NCI-H2196 (cell line): Measurements from ENCODE around the gene TMEM41A.
A peak's percentile ranks its signal among the peaks of the same experiment; 100 is the strongest.
"Not testable (repeated sequence)": the region's sequence is repeated elsewhere in the genome, so short reads cannot be mapped to it uniquely, and the experiment has no call there.

Source experiments
- DNase-seq: peaks from one replicate; lab custom pipeline; 2025; ENCODE audit not compliant: unreplicated experiment; lab: John Stamatoyannopoulos, UW

TMEM41A gene

GRCh38 chr3:185489462-185489861, 9.4 kb downstream of the TMEM41A start:
- no peak for DNase-seq

- no peak for DNase-seq
These were observed 10.4 kb downstream of the TMEM41A start for GRCh38 chr3:185488465-185488864.

GRCh38 chr3:185486394-185486793, 12.4 kb downstream of the TMEM41A start:
- DNase-seq, result no peak

- no peak for DNase-seq
These were observed 14.5 kb downstream of the TMEM41A start for GRCh38 chr3:185484296-185484695.

GRCh38 chr3:185479373-185479945, 19.4 kb downstream of the TMEM41A start:
- DNase-seq, result no peak

DNA sequence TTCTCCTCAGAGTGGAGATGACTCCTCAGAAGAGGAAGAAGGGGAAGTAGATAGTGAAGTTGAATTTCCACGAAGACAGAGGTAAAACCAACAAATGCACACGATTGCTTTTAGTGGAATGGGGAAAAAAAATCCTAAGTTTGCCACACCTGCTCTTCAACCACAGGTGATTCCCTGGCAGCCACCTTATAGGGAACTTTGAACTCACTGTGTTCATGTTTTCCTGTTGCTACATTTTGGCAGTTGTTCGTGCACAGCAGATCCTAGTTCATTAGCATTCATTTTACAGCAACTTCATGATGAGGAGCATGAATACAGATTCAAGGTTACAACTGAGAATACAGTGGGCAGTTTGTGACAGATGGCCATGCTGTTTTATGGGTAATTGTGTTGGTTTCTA, 21.5 kb downstream of the TMEM41A start:
- DNase-seq, result no peak

- DNase-seq, result not testable (repeated sequence)
These were observed 23.9 kb downstream of the TMEM41A start for GRCh38 chr3:185474922-185475321.

- no peak for DNase-seq
These were observed 25.5 kb downstream of the TMEM41A start for GRCh38 chr3:185473290-185473815.

DNA sequence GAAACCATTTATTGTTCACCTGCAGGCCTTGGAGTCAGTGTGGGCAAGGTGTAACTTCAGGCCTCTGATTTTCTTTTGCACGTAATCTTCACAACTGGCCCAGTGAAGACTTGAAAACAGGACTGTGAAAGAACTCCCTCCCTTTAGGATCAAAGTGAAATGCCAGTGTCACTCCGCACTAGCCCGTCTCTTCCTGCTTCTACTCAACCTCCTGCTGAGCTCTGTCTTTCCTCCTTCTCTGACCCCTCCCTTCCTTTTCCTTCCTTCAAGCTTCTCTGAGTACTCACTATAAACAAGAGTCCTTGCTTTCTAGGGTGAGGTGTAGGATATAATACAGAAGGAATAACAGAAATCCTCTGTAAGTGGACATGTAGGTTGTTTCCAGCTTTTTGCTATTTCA, 28.5 kb downstream of the TMEM41A start:
- DNase-seq, result no peak

GRCh38 chr3:185469542-185469941, 29.3 kb downstream of the TMEM41A start:
- DNase-seq, result no peak

- DNase-seq, result not testable (repeated sequence)
These were observed 32.7 kb downstream of the TMEM41A start for GRCh38 chr3:185466123-185466522.

DNA sequence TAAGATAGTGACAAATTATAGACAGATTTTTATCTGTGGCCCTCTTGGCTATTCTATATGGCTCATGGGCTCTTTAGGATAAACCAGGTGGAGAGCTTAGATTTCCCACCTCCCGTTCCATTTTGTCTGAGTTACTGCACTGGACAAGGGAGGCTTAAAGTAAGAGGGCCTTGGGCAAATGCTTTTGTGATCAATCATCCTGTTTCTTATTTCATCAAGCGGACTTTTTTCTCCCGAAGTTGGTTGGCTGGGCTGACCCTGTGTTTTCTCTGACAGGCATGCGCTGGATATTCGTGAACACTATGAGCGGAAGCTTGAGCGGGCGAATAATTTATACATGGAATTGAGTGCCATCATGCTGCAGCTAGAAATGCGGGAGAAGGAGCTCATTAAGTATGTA, 33.4 kb downstream of the TMEM41A start:
- DNase-seq, result no peak

DNA sequence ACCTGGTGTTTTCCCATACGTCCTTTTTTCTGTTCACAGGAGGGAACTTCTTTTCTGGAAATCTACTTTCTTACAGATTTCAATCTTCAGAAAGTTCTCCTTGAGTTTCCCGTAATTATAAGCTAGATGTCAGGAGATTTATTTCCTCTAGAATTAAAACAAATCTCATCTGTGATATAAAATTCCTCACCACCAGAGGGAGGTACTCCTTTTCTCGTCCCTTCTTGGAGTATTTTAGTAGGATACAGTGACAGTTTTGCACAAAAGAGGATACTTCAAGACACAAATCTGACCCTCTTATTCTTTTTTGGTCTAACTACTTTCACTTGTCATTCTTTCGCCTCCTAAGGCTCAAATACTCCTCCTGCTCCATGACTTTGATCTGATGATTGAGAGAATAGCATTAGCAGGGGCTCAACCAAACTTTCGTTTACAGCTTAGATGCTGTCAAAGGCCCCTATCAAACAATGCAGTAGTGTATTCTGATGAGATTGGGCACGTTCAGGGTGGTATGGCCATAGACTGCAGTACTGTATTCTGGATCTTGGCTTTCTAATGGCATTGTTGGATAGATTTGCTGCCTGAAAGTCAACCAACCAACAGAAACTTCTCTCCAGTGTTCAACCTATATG, 38.0 kb downstream of the TMEM41A start:
- peak; percentile 51 for DNase-seq

DNA sequence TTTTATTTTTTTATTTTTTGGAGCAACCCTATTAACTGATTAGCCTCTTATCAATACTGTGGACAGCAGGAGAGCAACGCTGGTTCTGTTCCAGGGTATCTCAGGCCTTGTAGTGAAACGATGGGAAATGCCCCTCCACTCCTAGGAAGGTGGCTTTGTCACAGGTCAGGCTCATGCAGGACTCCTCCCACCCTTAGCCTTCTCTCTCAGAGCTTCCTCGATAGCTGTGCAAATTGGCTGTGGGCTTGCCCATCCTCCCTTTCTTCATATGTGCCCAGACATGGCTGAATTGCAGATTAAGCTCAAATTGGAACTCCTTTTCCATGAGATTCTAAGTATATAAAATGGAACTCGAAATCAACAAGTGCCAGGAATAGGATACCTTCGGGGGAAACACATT, 38.5 kb downstream of the TMEM41A start:
- DNase-seq, result no peak

DNA sequence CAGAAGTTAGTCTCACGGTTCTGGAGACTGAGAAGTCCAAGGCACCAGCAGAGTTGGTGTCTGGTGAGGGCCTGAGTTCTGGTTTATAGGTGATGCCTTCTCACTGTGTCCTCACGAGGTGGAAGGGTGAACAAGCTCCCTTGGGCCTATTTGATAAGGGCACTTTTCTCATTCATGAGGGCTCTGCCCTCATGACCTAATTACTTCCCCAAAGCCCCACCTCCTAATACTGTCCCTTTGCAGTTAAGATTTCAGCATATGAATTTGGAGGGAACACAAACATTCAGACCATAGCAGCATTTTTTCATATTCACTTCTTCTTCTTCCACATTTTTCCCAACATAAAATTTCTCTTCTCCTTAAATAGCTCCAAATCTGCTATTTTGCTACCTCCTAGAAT, 41.5 kb downstream of the TMEM41A start:
- DNase-seq, result no peak

DNA sequence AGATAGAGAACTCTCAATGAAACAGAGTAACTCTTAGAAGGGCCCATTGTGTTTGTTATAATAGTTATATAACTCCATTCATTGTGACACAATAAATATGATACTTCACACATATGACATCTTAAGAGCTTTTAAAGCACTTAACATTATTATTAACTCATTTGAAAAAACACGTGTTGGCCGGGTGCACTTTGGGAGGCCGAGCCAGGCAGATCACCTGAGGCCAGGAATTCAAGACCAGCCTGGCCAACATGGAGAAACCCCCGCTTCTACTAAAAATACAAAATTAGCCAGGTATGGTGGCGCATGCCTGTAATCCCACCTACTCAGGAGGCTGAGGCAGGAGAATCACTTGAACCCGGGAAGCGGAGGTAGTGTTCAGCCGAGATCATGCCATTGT, 47.4 kb downstream of the TMEM41A start:
- DNase-seq, result not testable (repeated sequence)

DNA sequence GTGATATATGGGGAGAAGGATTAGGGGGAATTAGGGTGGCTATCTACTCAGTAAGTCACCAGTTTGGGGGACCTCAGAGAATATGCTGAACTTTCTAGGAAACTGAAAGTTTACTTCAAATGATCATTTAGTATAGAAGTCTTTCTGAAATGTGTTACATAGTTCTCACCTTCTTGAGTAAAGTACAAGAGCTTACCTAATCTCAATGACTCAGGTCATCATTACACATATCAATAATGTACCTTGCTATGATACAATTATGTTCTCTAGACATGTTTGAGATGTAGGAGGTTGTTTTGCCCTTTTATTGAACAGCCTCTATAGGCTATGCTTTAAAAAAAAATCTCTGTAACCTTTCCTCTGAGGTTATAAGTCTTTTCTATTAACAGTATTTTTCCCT, 50.7 kb downstream of the TMEM41A start:
- no peak for DNase-seq

- DNase-seq, result no peak
These were observed 54.5 kb downstream of the TMEM41A start for GRCh38 chr3:185444329-185444728.

DNA sequence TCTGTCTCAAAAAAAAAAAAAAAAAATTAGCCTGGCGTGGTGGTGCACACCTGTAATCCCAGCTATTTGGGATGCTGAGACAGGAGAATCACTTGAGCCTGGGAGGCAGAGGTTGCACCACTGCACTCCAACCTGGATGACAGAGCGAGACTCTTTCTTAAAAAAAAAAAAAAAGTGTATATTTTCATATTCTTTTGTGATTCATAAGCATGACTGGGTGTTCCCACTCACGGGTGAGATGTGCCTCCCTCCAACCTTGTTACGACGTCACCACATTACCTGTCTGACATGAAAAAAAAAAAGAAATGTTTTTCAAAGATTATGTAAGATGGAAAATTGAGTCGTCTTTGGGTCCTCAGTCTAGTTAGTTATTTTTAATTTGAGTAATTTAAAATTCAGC, 56.8 kb downstream of the TMEM41A start:
- DNase-seq, result no peak

DNA sequence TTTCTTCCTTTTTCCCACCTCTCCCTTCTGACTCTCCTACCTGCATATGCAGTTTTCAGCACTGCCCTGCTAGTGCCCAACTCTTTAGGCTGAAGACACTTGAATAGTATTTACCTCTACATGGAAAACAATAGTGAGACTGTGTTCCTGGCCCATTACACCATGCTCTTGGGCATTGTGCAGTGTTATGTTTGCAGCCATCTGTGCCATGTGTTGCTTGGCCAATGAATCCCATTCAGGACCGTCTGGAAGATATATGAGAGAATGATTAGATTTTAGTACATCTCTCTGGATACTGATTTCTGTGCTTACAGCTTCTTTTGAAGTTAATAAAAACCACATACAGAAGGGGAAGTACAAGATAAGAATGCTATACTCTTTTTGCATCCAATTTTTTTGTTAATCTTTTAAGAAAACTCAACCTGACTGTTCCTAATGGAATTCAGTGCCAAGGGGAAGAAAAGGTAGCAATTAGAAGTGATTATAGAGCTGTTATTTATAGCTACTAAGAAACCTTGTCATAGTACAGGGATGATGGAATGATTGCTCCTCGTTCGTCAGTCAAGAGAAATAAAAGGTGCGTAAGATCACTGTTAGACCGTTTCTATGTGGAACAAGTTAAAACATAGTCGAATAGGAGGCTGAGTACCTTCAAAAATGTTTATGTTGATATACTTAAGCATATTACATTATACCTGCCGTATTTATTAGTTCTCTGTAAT, 58.9 kb downstream of the TMEM41A start:
- no peak for DNase-seq
